ENCODE results near the gene TIAM2. TPM values are rescaled to one million over a fixed set of nuclear protein-coding genes. Genes with fewer than 3 reads are reported as not detected.

The TIAM2 gene
- total and polyA plus RNA-seq, 9 of the 15 experiments (the other 6 are each of a cell fraction or from before 2014, with no cell fraction given) = 0.73 to 6.5 (median 4.3) TPM

DNA sequence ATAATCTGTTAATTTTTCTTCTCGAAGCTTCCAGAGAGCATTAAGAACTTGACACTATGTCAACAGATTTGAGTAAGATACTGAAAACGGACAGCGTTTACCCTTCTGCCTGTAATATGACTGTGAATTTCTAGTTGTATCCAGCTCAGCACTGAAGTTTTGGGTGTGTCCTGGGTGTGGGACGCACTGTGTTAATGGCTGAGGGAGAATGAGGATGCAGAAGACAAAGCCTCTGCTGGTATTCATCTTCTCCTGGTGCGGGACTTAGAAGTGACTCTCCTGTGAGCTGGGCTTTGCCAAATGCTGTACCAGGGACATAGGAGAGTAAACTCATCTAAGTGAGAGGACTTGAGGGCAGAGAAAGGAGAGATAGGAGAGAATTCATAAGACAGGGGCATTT lies 178.4 kb downstream of the TIAM2 start:
- Histone ChIP-seq H3K36me3 (ENCODE audit: control insufficient read depth, insufficient read depth, low read length) (no peaks in the 10 kb centered on the region), H3K79me2 (ENCODE audit: control insufficient read depth, insufficient read depth, low read length) (no peaks in the 10 kb centered on the region), H3K4me3 (no peak overlapping the region), H4K20me1 (replicated peaks; ENCODE audit: control insufficient read depth, insufficient read depth, low read length) (no peaks in the 10 kb centered on the region), H3K9me3 (replicated peaks; ENCODE audit: control insufficient read depth, insufficient read depth, low read depth, low read length) (no peaks in the 10 kb centered on the region), H3K4me1 (replicated peaks in 1 of 2; ENCODE audit: control insufficient read depth in 2 of 2, insufficient read depth in 2 of 2, low read length in 2 of 2) (peaks cover 0 to 2% of the 10 kb centered on the region in 2 experiments; a peak in 1 of 5 replicates), H3K9me1 (ENCODE audit: control insufficient read depth, insufficient read depth, low read length) (no peaks in the 10 kb centered on the region), H3K27ac (ENCODE audit: extremely low read depth, low read depth, low read length) (no peak overlapping the region), H2AFZ (ENCODE audit: low read depth, low read length) (no peak overlapping the region), H3K9ac (ENCODE audit: insufficient read depth in 1 of 2, low read depth in 2 of 2, low read length in 2 of 2) (no peak overlapping the region), H3K4me2 (ENCODE audit: insufficient read depth, low read length) (no peak overlapping the region), H3K27me3 (ENCODE audit: control insufficient read depth in 2 of 2, insufficient read depth in 2 of 2, low read length in 2 of 2) (peaks cover 3 to 19% of the 10 kb centered on the region in 2 experiments; a peak in 3 of 5 replicates)
- intact Hi-C loops (cut with micrococcal nuclease) = loop anchor here (5.0 kb wide), 1 partner anchor 1021 kb away; no protein-coding TSS in a partner anchor
- 3% methylated on average over 5 of the region's 5 CpGs for WGBS (ENCODE audit: insufficient coverage, low coverage, missing lambda C conversion rate)
- no peak for FAIRE-seq
- ChIA-PET CTCF (ENCODE audit: low intra/inter-chr PET ratio) (interaction anchor here (0.6 to 3.9 kb wide), 4 partner anchors 245 to 497 kb away, joined by 3 to 34 read pairs (median 16); no protein-coding TSS in a partner anchor), POLR2A (interaction anchor here (0.5 to 0.6 kb wide), 3 partner anchors 16 to 118 kb away, joined by 3 to 4 read pairs (median 3); no protein-coding TSS in a partner anchor)
- ATAC-seq = no peak
- in situ Hi-C loops (cut with MboI) = loop anchor here (5.0 kb wide), 2 partner anchors 241 to 496 kb away; no protein-coding TSS in a partner anchor
- no TSS peak for BruUV-seq (replicated peaks)
- DNase-seq (ENCODE audit: extremely low read depth in 1 of 4, low spot score in 3 of 4) = no peak
- TF ChIP-seq RAD51 (IDR thresholded peaks at IDR 0.05; ENCODE audit: borderline replicate concordance, low read depth) (no peak), ZFX (CRISPR knock-in tag; IDR thresholded peaks at IDR 0.05) (no peak), ZNF217 (CRISPR knock-in tag; IDR thresholded peaks at IDR 0.05) (no peak)
- TF ChIP-seq, protein P1, sequence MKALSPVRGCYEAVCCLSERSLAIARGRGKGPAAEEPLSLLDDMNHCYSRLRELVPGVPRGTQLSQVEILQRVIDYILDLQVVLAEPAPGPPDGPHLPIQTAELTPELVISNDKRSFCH (CRISPR knock-in tag; IDR thresholded peaks at IDR 0.05) = no peak
- TF ChIP-seq, protein P1 (tag; IDR thresholded peaks at IDR 0.05) = no peak
- TF ChIP-seq, protein P2, sequence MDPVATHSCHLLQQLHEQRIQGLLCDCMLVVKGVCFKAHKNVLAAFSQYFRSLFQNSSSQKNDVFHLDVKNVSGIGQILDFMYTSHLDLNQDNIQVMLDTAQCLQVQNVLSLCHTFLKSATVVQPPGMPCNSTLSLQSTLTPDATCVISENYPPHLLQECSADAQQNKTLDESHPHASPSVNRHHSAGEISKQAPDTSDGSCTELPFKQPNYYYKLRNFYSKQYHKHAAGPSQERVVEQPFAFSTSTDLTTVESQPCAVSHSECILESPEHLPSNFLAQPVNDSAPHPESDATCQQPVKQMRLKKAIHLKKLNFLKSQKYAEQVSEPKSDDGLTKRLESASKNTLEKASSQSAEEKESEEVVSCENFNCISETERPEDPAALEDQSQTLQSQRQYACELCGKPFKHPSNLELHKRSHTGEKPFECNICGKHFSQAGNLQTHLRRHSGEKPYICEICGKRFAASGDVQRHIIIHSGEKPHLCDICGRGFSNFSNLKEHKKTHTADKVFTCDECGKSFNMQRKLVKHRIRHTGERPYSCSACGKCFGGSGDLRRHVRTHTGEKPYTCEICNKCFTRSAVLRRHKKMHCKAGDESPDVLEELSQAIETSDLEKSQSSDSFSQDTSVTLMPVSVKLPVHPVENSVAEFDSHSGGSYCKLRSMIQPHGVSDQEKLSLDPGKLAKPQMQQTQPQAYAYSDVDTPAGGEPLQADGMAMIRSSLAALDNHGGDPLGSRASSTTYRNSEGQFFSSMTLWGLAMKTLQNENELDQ (CRISPR knock-in tag; IDR thresholded peaks at IDR 0.05; ENCODE audit: borderline replicate concordance) = no peak
- TF ChIP-seq, protein P3, sequence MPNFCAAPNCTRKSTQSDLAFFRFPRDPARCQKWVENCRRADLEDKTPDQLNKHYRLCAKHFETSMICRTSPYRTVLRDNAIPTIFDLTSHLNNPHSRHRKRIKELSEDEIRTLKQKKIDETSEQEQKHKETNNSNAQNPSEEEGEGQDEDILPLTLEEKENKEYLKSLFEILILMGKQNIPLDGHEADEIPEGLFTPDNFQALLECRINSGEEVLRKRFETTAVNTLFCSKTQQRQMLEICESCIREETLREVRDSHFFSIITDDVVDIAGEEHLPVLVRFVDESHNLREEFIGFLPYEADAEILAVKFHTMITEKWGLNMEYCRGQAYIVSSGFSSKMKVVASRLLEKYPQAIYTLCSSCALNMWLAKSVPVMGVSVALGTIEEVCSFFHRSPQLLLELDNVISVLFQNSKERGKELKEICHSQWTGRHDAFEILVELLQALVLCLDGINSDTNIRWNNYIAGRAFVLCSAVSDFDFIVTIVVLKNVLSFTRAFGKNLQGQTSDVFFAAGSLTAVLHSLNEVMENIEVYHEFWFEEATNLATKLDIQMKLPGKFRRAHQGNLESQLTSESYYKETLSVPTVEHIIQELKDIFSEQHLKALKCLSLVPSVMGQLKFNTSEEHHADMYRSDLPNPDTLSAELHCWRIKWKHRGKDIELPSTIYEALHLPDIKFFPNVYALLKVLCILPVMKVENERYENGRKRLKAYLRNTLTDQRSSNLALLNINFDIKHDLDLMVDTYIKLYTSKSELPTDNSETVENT (CRISPR knock-in tag; IDR thresholded peaks at IDR 0.05) = no peak
- TF ChIP-seq, protein P4, sequence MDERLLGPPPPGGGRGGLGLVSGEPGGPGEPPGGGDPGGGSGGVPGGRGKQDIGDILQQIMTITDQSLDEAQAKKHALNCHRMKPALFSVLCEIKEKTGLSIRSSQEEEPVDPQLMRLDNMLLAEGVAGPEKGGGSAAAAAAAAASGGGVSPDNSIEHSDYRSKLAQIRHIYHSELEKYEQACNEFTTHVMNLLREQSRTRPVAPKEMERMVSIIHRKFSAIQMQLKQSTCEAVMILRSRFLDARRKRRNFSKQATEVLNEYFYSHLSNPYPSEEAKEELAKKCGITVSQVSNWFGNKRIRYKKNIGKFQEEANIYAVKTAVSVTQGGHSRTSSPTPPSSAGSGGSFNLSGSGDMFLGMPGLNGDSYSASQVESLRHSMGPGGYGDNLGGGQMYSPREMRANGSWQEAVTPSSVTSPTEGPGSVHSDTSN (CRISPR knock-in tag; IDR thresholded peaks at IDR 0.05; ENCODE audit: low read depth) = no peak
- TF ChIP-seq, protein P4 (tag; conservative IDR thresholded peaks at IDR 0.05; ENCODE audit: low read depth) = no peak
- TF ChIP-seq, protein P5, sequence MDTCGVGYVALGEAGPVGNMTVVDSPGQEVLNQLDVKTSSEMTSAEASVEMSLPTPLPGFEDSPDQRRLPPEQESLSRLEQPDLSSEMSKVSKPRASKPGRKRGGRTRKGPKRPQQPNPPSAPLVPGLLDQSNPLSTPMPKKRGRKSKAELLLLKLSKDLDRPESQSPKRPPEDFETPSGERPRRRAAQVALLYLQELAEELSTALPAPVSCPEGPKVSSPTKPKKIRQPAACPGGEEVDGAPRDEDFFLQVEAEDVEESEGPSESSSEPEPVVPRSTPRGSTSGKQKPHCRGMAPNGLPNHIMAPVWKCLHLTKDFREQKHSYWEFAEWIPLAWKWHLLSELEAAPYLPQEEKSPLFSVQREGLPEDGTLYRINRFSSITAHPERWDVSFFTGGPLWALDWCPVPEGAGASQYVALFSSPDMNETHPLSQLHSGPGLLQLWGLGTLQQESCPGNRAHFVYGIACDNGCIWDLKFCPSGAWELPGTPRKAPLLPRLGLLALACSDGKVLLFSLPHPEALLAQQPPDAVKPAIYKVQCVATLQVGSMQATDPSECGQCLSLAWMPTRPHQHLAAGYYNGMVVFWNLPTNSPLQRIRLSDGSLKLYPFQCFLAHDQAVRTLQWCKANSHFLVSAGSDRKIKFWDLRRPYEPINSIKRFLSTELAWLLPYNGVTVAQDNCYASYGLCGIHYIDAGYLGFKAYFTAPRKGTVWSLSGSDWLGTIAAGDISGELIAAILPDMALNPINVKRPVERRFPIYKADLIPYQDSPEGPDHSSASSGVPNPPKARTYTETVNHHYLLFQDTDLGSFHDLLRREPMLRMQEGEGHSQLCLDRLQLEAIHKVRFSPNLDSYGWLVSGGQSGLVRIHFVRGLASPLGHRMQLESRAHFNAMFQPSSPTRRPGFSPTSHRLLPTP (IDR thresholded peaks at IDR 0.05; ENCODE audit: borderline replicate concordance, extremely low read depth, insufficient read length) = no peak

All from K562 (cell line).